Right ventricle myocardium inferior (tissue), 1 donor: ENCODE results near the gene SLC39A11. TPM values are rescaled to one million over a fixed set of nuclear protein-coding genes. Genes with fewer than 3 reads are reported as not detected.
"Not testable (repeated sequence)": the region's sequence is repeated elsewhere in the genome, so short reads cannot be mapped to it uniquely, and the experiment has no call there.

Source experiments
- ATAC-seq: fragments of 200-7000 bp; cut with Tn5 transposase; one replicate; pipeline ENCODE4 v1.9.1; 2020; ENCODE audit warnings: mild to moderate bottlenecking, moderate library complexity
- DNase-seq: peaks from one replicate; pipeline ENCODE4 v3.0.0; 2021; ENCODE audit errors: missing footprints
- intact Hi-C: fragments of 100-400 bp; cut with DNase I; formaldehyde crosslinking; loops from one replicate; pipeline ENCODE4 v1.11.0; 2022
- long read RNA-seq: library from polyadenylated mRNA; unstranded; transcript quantifications from one replicate; pipeline ENCODE4 v2.0.0, GENCODE V29; 2021
- total RNA-seq: library from RNA; stranded (reverse); fragmentation: NEBNext Ultra II Directional; extraction: Animal tissue kit (Norgen Biotek cat#: 25700); gene quantifications from one replicate; pipeline ENCODE4 v1.2.1, GENCODE V29; 2021
- donor health status: DM: no; HTN: yes; CAD: no; lungs with severe emphysema.

Gene SLC39A11
- 6.9 TPM for total RNA-seq
- long read RNA-seq, partial matches to known transcripts = 0 of 2 reads
- long read RNA-seq, other reads (novel, unspliced or antisense) = 1 of 2 reads

DNA sequence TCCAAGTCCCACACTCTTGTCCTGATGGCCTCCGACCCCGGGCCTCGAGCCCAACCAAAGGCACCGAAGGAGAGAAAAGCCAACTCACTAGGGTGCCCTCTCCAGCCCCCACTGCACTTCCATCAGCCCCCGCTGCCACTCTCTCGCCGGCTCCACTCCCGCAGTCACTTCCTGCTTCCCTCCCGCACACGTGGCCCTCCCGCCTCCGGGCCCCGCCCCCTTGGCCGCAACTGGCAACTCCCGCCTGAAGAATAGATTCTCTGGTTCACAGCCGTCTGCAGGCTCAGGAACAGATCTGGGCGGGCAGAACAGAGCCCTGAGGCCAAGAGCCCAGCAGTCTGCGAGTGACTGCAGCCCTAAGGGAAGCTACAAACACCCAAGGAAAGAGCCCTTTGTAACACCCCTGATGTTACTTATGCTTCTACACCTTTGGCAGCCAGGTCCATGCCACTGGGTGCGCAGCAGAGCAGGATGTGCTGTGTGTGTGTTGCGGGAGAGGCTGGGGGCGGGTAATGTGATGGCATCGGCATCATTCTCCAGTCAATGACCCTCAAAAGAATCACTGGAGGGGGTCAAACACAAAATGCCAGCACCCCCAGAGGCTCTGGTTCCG lies at the start of gene SLC39A11:
TSS of gene SLC39A11 (minus strand) at position 166 of the 613 bp plus-strand sequence. CDS start 3,924 bp downstream, outside the sequence.
- ATAC-seq (peak; percentile 98), DNase-seq (peak; percentile 95)
- intact Hi-C loops = loop anchor here (10.0 kb wide), 1 partner anchor 62 kb away; no protein-coding TSS in a partner anchor

DNA sequence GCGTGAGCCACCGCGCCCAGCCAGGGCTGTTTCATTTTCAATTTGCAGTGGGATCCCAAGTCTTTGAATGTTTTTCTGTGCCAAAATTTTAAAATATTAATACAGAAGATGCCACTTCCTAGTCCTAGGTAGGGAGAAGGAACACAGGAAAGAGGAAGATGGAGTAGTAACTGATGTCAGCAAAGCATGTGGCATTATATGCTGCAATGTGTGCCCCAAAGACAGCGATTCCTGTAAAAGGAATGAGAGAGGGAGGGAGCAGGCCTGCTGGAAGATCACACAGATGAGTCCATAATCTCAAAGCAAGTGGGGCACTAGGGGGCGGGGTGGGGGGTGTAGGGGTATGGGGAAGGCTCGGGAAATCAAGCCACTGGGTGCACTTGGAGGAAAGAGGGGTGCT lies 48.9 kb upstream of the SLC39A11 start:
- ATAC-seq = no peak
- DNase-seq = no peak
- intact Hi-C loops = no loop called here

DNA sequence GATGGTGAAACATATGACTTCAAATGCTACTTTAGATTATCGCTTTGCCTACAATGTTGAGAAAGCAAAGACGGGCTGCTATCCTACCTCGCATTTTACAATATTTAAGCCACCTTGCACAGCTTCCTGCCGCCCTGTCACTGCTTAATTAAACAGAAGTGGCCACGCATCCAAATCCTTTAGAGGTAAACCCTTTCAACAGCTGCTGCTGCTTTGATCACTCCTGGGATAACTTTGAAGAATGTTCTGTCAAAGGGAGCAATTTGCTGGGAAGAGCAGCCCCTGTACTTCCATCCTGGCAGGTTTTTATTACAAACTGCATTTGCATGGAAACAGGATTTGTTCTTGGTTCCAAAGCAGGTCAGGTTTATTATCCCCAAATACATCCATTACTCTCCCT lies 48.1 kb upstream of the SLC39A11 start:
- intact Hi-C loops = no loop called here
- DNase-seq (no peak), ATAC-seq (no peak)

DNA sequence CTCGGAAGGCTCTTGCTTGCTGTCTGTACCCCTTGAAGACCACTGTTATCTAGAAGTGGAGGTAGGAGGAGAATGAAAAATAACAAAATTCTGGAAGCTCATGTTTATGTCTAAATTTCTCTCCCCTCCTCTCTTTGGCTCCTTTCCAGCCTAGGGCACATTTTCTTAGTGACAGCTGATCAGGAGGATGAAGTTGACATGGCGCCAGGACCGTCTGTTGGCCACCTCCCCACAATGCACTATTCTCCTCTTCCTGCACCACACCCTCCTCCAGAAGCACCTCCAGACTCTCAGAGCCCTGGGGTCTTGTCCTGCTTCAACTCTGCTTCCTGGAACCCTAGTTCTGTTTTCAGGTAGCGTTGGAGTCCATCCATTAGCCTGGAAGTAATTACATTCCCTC lies 46.8 kb upstream of the SLC39A11 start:
- ATAC-seq (no peak), DNase-seq (no peak)
- intact Hi-C loops = loop anchor here (10.0 kb wide), 1 partner anchor 254 kb away; no protein-coding TSS in a partner anchor

GRCh38 chr17:73138541-73139138 lies 46.2 kb upstream of the SLC39A11 start:
- ATAC-seq (no peak), DNase-seq (no peak)
- intact Hi-C loops = loop anchor here (10.0 kb wide), 1 partner anchor 254 kb away; no protein-coding TSS in a partner anchor

DNA sequence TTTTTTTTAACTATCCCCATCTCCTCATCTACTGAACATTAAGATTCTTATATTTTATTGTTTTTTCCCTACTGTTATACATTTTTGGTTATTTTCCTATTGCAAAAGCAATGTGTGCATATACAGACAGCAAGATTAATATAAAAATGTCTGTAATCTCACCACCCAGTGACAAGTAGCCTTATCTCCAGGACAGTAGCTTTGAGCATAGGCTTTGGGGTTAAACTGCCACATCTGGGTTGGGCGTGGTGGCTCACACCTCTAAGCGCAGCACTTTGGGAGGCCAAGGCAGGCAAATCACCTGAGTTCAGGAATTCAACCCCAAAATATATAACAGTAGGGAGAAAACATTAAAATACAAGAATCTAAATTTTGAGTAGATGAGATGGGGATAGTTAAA lies 44.9 kb upstream of the SLC39A11 start:
- DNase-seq = no peak
- intact Hi-C loops = loop anchor here (10.0 kb wide), 1 partner anchor 253 kb away; no protein-coding TSS in a partner anchor
- ATAC-seq = no peak

- intact Hi-C loops = loop anchor here (10.0 kb wide), 1 partner anchor 251 kb away; no protein-coding TSS in a partner anchor
- DNase-seq = no peak
These were observed 43.3 kb upstream of the SLC39A11 start for GRCh38 chr17:73135766-73136165.

DNA sequence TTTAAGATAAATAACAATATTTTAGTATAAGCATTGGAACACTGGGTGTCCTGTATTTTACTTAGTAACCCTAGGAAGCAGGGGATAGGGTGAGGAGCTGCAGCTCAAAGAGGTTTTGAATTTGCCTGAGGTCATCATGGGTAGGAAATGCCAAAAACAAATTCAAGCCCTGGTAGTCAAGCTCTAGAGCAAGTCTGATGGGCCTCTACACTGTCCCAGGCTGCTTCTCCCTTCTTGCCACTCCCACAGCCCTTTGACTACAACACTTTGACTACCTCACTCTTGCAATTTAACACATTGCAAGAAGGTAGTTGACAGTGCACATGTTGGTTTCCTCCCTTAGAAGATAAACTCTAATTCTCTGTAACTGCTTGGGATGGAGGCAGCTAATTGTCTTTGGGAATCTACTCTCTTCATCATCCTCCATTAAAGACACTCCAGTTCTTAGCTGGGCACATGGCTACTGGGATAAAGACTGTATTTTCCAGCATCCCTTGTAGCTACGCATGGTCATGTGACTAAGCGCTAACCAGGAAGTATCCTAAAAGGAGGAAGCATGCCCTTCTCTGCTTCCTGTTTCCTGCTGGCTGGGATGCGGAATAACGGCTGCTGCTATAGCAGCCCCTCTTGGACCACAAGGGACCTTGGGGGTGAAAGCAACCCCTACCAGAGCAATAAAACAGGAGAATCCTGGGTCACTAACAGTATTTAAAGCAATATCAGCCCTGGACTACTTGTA lies 41.6 kb upstream of the SLC39A11 start:
- ATAC-seq (no peak), DNase-seq (no peak)
- intact Hi-C loops = loop anchor here (10.0 kb wide), 1 partner anchor 249 kb away; no protein-coding TSS in a partner anchor

More at GRCh38 chr17:73135766-73136165, 43.3 kb upstream of the SLC39A11 start:
- ATAC-seq = no peak

DNA sequence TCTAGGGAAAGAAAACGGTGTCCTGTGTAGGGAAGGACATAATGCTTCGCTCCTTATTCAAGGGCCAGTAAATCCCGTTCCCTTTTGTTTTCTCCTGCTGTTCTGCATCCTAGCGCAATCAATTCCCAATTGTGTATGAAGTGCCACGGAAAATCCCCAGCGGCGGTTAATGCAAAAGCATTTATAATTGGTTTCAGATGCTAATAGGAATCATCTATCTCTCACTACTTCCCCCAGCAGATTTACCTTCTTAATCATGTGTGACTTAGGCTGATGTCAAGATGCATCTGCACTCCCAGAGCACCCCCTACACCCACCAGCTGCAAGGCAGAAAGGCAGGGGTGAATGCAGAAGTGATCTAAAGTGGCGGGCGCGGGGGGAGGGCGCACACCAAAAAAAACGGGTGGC lies 39.6 kb upstream of the SLC39A11 start:
- no peak for ATAC-seq
- intact Hi-C loops = loop anchor here (10.0 kb wide), 1 partner anchor 247 kb away; no protein-coding TSS in a partner anchor
- DNase-seq = no peak

- intact Hi-C loops = loop anchor here (10.0 kb wide), 1 partner anchor 247 kb away; no protein-coding TSS in a partner anchor
- not testable (repeated sequence) for DNase-seq, ATAC-seq
These were observed 39.0 kb upstream of the SLC39A11 start for GRCh38 chr17:73131439-73131838.

DNA sequence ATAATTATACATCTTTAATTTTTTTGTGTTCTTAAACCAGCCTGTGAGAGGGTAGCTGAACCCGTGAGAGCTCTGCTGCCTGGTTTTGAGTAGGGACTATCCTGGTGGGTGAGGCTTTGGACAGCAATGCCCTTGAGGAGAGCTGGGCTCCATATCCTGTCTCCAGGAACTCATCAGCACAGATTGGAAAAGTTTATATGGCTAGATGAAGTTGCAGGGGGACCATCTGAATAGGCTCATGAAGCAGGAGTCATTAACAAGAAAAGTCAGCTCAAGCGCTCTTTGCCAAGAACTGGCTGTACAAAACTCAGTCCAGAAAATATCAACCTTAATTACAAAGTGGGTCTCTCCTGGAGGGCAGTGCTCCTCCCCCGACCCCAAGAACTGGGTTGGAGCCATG lies 38.5 kb upstream of the SLC39A11 start:
- DNase-seq = no peak
- ATAC-seq = no peak
- intact Hi-C loops = loop anchor here (10.0 kb wide), 1 partner anchor 246 kb away; no protein-coding TSS in a partner anchor

DNA sequence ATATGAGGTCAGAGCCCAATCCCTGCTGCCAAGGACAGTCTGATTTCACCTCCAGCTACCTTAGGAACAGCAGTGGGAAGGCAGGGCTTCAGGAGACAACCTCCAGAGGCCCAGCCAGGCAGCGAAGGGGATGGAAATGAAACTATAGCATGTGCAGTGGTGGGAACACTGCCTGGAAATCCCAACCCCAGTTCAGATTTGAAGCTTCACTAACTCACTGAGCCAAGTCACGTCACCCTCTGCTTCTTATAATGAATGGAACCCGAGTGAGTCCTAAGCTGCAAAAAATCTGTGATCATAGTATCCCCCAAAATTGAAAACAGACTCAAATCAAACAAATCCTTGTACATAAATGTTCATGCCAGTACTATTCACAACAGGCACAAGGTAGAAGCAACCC lies 36.0 kb upstream of the SLC39A11 start:
- ATAC-seq (no peak), DNase-seq (no peak)
- intact Hi-C loops = no loop called here

- ATAC-seq = no peak
- no peak for DNase-seq
- intact Hi-C loops = no loop called here
These were observed 34.4 kb upstream of the SLC39A11 start for GRCh38 chr17:73126716-73127473.

DNA sequence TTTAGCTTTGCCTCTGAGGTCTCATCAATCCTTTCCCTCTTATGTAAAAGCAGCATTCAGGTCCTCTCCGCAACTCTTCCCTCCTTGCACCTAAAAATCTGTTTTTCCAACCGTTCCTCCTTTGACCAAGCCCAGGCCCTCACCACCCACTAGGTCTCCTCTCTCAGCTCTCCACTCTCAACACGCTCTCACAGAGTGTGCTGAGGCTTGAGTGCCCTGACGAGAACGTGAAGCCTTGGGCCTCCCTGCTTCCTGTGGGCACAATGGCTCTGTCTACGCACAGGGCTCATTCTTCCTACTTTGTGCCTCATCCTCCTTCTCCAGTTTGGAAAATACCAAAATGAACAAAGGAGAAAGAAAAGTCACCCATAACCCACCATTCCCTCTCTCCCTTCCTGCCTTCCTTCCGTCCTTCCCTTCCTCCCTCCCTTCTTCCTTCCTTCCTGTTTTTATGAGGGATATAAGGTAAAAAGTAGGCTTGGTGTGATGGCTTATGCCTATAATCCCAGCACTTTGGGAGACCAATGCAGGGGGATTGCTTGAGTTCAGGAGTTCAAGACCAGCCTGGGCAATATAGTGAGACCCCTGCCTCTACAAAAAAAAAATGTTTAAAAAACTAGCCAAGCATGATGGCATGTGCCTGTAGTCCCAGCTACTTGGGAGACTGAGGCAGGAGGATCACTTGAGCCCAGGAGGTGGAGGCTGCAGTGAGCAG lies 31.3 kb upstream of the SLC39A11 start:
- intact Hi-C loops = no loop called here
- no peak for DNase-seq
- ATAC-seq = no peak

DNA sequence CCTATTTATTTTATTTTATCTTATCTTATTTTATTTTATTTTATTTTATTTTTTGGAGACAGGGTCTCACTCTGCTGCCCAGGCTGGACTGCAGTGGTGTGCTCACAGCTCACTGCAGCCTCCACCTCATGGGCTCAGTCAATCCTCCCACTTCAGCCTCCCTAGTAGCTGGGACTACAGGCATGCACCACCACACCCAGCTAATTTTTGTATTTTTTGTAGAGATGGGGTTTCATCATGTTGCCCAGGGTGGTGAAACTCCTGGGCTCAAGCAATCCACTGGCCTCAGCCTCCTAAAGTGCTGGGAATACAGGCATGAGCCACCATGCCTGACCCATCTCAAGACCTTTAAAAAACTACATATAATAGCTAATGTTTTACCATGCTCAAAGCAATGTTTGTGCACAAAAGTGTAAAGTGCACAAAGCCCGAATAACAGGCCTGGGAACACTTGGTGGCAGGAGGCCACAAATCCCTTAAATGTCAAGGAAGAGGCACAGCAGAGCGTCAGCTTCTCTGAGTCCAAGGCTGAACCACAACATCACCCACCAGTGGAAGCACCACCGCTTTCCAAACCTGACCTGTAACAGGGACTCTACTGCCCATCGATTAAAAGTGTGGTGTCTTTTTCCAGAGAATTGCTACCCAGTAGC lies 30.6 kb upstream of the SLC39A11 start:
- DNase-seq (no peak), ATAC-seq (no peak)
- intact Hi-C loops = no loop called here

GRCh38 chr17:73121506-73121905 lies 29.0 kb upstream of the SLC39A11 start:
- DNase-seq (no peak), ATAC-seq (no peak)
- intact Hi-C loops = no loop called here

DNA sequence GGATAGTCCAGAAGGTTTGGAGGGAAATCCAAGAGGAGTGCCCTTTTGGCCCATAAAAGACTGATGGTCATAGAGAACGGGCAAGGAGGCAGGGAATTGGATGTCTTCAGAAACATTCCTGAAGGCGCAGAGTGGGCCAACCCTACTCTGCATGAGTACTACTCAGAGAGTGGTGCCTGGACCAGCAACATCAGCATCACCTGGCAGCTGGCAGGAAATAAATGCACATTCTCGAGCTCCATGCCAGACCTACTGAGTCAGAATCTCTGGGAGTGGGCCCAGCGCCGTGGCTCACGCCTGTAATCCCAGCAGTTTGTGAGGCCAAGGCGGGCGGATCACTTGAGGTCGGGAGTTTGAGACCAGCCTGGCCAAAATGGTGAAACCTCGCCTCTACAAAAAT lies 27.1 kb upstream of the SLC39A11 start:
- DNase-seq = no peak
- no peak for ATAC-seq
- intact Hi-C loops = no loop called here
